ENCODE measurements around the gene MANBA.

- TF ChIP-seq REST (IDR thresholded peaks at IDR 0.05; ENCODE audit: insufficient read depth in 1 of 2, low read depth in 2 of 2, low read length in 2 of 2) = no peak
- no peak for TF ChIP-seq SIN3A (IDR thresholded peaks at IDR 0.05; ENCODE audit: borderline replicate concordance, insufficient read depth, low read length)
- TF ChIP-seq POLR2AphosphoS5 (IDR thresholded peaks at IDR 0.05; ENCODE audit: low read depth, low read length) = no peak
- no peak for TF ChIP-seq TAF1 (IDR thresholded peaks at IDR 0.05; ENCODE audit: borderline replicate concordance, insufficient read depth, low read length)
- no peak for TF ChIP-seq FOXP2 (optimal IDR thresholded peaks at IDR 0.05; ENCODE audit: borderline replicate concordance, extremely low read depth, extremely low read length, insufficient read depth)
Observed at GRCh38 chr4:102787096-102787881, 26.5 kb upstream of the MANBA start.

All from PFSK-1 (cell line).